ENCODE results near the gene DYTN.

DNA sequence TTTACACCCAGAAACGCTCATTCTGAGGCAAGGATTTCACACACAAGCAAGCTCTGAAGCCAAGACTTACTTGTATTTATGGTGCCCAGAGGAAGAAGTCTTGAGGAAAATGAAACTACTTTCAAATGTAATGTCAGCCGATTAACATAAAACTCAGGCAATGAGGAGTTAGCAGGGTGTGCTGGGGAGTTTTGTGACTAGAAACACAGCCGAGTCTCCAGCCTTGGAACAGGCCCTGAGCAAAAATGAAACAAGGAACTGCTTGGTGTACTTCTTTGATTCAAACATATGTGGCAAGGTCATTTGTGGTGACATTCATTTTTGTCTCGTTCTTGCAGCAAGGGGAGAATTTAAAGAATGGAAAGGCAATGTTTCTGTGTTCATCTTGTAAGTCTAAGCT is 4.5 kb downstream of the DYTN start:
- TF ChIP-seq, protein P1, sequence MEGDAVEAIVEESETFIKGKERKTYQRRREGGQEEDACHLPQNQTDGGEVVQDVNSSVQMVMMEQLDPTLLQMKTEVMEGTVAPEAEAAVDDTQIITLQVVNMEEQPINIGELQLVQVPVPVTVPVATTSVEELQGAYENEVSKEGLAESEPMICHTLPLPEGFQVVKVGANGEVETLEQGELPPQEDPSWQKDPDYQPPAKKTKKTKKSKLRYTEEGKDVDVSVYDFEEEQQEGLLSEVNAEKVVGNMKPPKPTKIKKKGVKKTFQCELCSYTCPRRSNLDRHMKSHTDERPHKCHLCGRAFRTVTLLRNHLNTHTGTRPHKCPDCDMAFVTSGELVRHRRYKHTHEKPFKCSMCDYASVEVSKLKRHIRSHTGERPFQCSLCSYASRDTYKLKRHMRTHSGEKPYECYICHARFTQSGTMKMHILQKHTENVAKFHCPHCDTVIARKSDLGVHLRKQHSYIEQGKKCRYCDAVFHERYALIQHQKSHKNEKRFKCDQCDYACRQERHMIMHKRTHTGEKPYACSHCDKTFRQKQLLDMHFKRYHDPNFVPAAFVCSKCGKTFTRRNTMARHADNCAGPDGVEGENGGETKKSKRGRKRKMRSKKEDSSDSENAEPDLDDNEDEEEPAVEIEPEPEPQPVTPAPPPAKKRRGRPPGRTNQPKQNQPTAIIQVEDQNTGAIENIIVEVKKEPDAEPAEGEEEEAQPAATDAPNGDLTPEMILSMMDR (conservative IDR thresholded peaks at IDR 0.05; ENCODE audit: low read length) = no peak
- no peak for TF ChIP-seq EZH2phosphoT487 (IDR thresholded peaks at IDR 0.05; ENCODE audit: borderline replicate concordance, low read depth, low read length)
